Keratinocyte (primary cell): ENCODE measurements around the gene CXCR4. TPM values are rescaled to one million over a fixed set of nuclear protein-coding genes. Genes with fewer than 3 reads are reported as not detected.

Experiments
- DNase-seq: peaks from one replicate; pipeline ENCODE4 v3.0.0-alpha.2; 2011; ENCODE audit warnings: low read depth, missing footprints, low spot score
- FAIRE-seq: peaks from 2 replicates; lab custom pipeline; 2011; peaks lifted over from hg19 to GRCh38; lab: Jason Lieb, UNC
- H2AFZ ChIP-seq: 2 replicates; pipeline ENCODE4 v1.6.0; 2012; ENCODE audit warnings: low read length, control low read depth, inconsistent platforms; ENCODE audit not compliant: control insufficient read depth
- H3K27ac ChIP-seq: 2 replicates; pipeline ENCODE4 v1.5.1; 2011; ENCODE audit warnings: low read length; ENCODE audit not compliant: control insufficient read depth, insufficient read depth
- H3K27me3 ChIP-seq: 3 replicates; pipeline ENCODE4 v1.6.0; 2011; ENCODE audit warnings: low read length; ENCODE audit not compliant: control insufficient read depth, insufficient read depth; ENCODE audit errors: extremely low read depth
- H3K36me3 ChIP-seq, 2 experiments: 2 replicates in 1 of 2; 3 replicates in 1 of 2; pipeline ENCODE4 v1.5.1; 2011; ENCODE audit warnings: low read length in 2 of 2, mild to moderate bottlenecking in 1 of 2; ENCODE audit not compliant: control insufficient read depth in 2 of 2, insufficient read depth in 2 of 2; ENCODE audit errors: extremely low read depth in 1 of 2
- H3K4me1 ChIP-seq: 3 replicates; pipeline ENCODE4 v1.5.1; 2011; ENCODE audit warnings: low read length; ENCODE audit not compliant: control insufficient read depth, insufficient read depth; ENCODE audit errors: extremely low read depth
- H3K4me2 ChIP-seq: 3 replicates; pipeline ENCODE4 v1.6.0; 2011; ENCODE audit warnings: low read depth, low read length; ENCODE audit not compliant: control insufficient read depth, insufficient read depth; ENCODE audit errors: extremely low read depth
- H3K4me3 ChIP-seq, 3 experiments: fragments of 200-600 bp in 1 of 3; sonication (generic) in 1 of 3; 2 replicates in 2 of 3; 3 replicates in 1 of 3; pipeline ENCODE4 v1.5.1; 2011 to 2016; ENCODE audit warnings: low read length in 3 of 3, mild to moderate bottlenecking in 3 of 3, control low read depth in 2 of 3, inconsistent platforms in 1 of 3, low read depth in 1 of 3, mixed read lengths in 1 of 3, mixed run types in 1 of 3, moderate library complexity in 1 of 3; ENCODE audit not compliant: control insufficient read depth in 2 of 3, insufficient read depth in 2 of 3; ENCODE audit errors: extremely low read depth in 1 of 3
- H3K79me2 ChIP-seq: 2 replicates; pipeline ENCODE4 v1.6.0; 2012; ENCODE audit warnings: low read length; ENCODE audit not compliant: control insufficient read depth, insufficient read depth
- H3K9ac ChIP-seq: 3 replicates; pipeline ENCODE4 v1.6.0; 2011; ENCODE audit warnings: low read length; ENCODE audit not compliant: control insufficient read depth, insufficient read depth; ENCODE audit errors: extremely low read depth
- H3K9me1 ChIP-seq: 3 replicates; pipeline ENCODE4 v1.6.0; 2011; ENCODE audit warnings: low read length; ENCODE audit not compliant: control insufficient read depth, insufficient read depth; ENCODE audit errors: extremely low read depth
- H3K9me3 ChIP-seq: 2 replicates; pipeline ENCODE4 v1.5.1; 2012; ENCODE audit warnings: low read depth, low read length; ENCODE audit not compliant: control insufficient read depth
- H4K20me1 ChIP-seq: 3 replicates; pipeline ENCODE4 v1.6.0; 2011; ENCODE audit warnings: low read length; ENCODE audit not compliant: control insufficient read depth, insufficient read depth; ENCODE audit errors: extremely low read depth
- CTCF ChIP-seq, 3 experiments: IDR thresholded peaks in 1 of 3; conservative IDR thresholded peaks in 1 of 3; optimal IDR thresholded peaks in 1 of 3; 2 replicates in 2 of 3; 3 replicates in 1 of 3; pipeline versions ENCODE3 to v1.5.1; 2011; ENCODE audit warnings: low read length in 3 of 3, mild to moderate bottlenecking in 3 of 3, moderate library complexity in 2 of 3, control low read depth in 1 of 3, inconsistent platforms in 1 of 3; ENCODE audit not compliant: insufficient read depth in 2 of 3; ENCODE audit errors: extremely low read depth in 1 of 3
- EZH2 ChIP-seq: IDR thresholded peaks from one replicate; pipeline ENCODE4 v1.6.1; 2012; ENCODE audit warnings: inconsistent platforms, mild to moderate bottlenecking, low read length, moderate library complexity
- dilution Hi-C: fragments of 300-500 bp; cut with MboI; formaldehyde crosslinking; loops from one replicate; pipeline ENCODE4 v1.7.0; 2020; ENCODE audit warnings: low sequenced_read_pairs; ENCODE audit not compliant: extremely low pct_ligation_motif_present
- polyA plus RNA-seq, 5 experiments: library from polyadenylated mRNA; depleted of rRNA in 3 of 5; stranded (reverse) in 3 of 5; stranded (forward) in 1 of 5; unstranded in 1 of 5; fragments of >200 nt; gene quantifications; 1 replicate in 1 of 5; 2 replicates in 3 of 5; 3 replicates in 1 of 5; pipeline versions ENCODE4 v1.2.1 to v1.2.3, GENCODE V29; 2011 to 2012; ENCODE audit warnings: missing spikeins in 2 of 5, low read depth in 1 of 5, low replicate concordance in 1 of 5

Gene CXCR4
- polyA plus RNA-seq, 1 donor (not counting 4 experiments of a cell fraction or from before 2014, with no cell fraction given): 0.08 TPM

GRCh38 chr2:136067897-136068580 lies 49.9 kb downstream of the CXCR4 start:
- Histone ChIP-seq H3K4me3 (no peak overlapping the region), H3K9me1 (no peaks in the 10 kb centered on the region), H3K9ac (no peak overlapping the region), H3K9me3 (no peaks in the 10 kb centered on the region), H3K27ac (no peak overlapping the region), H4K20me1 (no peaks in the 10 kb centered on the region), H3K79me2 (no peaks in the 10 kb centered on the region), H3K4me1 (no peaks in the 10 kb centered on the region), H3K36me3 (no peaks in the 10 kb centered on the region), H3K27me3 (no peaks in the 10 kb centered on the region), H2AFZ (no peak overlapping the region), H3K4me2 (no peak overlapping the region)
- DNase-seq (no peak), FAIRE-seq (no peak)
- TF ChIP-seq EZH2 (no peak), CTCF (optimal IDR thresholded peaks at IDR 0.05 in 1 of 3, IDR thresholded peaks at IDR 0.05 in 1 of 3, conservative IDR thresholded peaks at IDR 0.05 in 1 of 3; ENCODE audit: extremely low read depth in 1 of 3, insufficient read depth in 2 of 3, low read length in 3 of 3) (no peak)
- dilution Hi-C loops: no loop called here

GRCh38 chr2:136067459-136067858 lies 50.5 kb downstream of the CXCR4 start:
- Histone ChIP-seq H3K9me1 (no peaks in the 10 kb centered on the region), H3K27ac (no peak overlapping the region), H3K9me3 (no peaks in the 10 kb centered on the region), H3K36me3 (no peaks in the 10 kb centered on the region), H3K9ac (no peak overlapping the region), H3K4me3 (no peak overlapping the region), H2AFZ (no peak overlapping the region), H3K27me3 (no peaks in the 10 kb centered on the region), H3K4me1 (no peaks in the 10 kb centered on the region), H3K79me2 (no peaks in the 10 kb centered on the region), H4K20me1 (no peaks in the 10 kb centered on the region), H3K4me2 (no peak overlapping the region)
- TF ChIP-seq EZH2 (no peak), CTCF (optimal IDR thresholded peaks at IDR 0.05 in 1 of 3, IDR thresholded peaks at IDR 0.05 in 1 of 3, conservative IDR thresholded peaks at IDR 0.05 in 1 of 3; ENCODE audit: extremely low read depth in 1 of 3, insufficient read depth in 2 of 3, low read length in 3 of 3) (no peak)
- dilution Hi-C loops: no loop called here
- DNase-seq (no peak), FAIRE-seq (no peak)
